Measurements from ENCODE around the gene TPP1.

DNA sequence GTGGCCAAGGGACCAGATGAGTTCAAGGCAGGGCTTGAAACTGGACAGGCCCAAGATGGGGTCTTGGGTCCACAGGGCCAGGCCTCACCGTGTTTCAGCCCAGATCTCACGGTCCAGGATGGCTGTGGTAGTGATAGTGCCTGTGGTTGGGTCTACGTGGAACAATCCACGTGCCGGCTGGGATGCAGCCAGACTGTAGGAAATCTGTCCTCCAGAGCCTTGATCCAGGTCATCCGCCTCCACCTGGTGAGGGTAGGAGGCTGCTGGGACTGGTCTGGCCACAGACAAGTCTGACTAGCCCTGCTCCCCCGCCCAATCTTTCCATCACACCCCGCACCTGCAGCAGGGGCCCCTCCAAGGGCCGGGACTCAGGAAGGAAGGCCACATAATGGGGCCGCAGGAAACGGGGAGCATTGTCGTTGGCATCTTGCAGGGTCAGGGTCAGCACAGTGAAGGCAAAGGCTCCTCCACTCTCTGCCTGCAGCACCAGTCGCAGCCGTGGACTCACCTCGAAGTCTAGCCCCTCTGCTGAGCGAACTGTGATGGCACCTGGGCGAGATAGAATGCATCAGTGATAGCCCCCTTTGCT is 6.7 kb upstream of the TPP1 start:
- TF ChIP-seq POLR2A (IDR thresholded peaks at IDR 0.05) = no peak
- TF ChIP-seq CTCF (IDR thresholded peaks at IDR 0.05) = no peak
